H1 (cell line): ENCODE data around the gene TAC4. TPM values are rescaled to one million over a fixed set of nuclear protein-coding genes. Genes with fewer than 3 reads are reported as not detected.

ENCODE experiments used
- ATF2 ChIP-seq: IDR thresholded peaks from 2 replicates; pipeline ENCODE4 v1.6.1; 2012; ENCODE audit warnings: low read length, inconsistent platforms
- HDAC2 ChIP-seq, 2 experiments: fragments of 300-600 bp in 1 of 2; sonication (generic) in 1 of 2; IDR thresholded peaks; 2 replicates each; pipeline ENCODE4 v1.6.1; 2011 to 2012; ENCODE audit warnings: low read depth in 2 of 2, low read length in 2 of 2, mild to moderate bottlenecking in 2 of 2, moderate library complexity in 2 of 2, borderline replicate concordance in 1 of 2, inconsistent platforms in 1 of 2
- SIN3A ChIP-seq, 2 experiments: IDR thresholded peaks in 1 of 2; conservative IDR thresholded peaks in 1 of 2; 2 replicates each; pipeline ENCODE4 v1.6.1; 2011 to 2012; ENCODE audit warnings: low read length in 2 of 2, improper control_type of control experiment in 1 of 2, low read depth in 1 of 2, mild to moderate bottlenecking in 1 of 2
- polyA plus RNA-seq, 7 experiments: library from polyadenylated mRNA; depleted of rRNA in 3 of 7; stranded (reverse) in 5 of 7; unstranded in 2 of 7; fragments of >200 nt in 5 of 7; fragments of 200-250 nt in 2 of 7; gene quantifications; 1 replicate in 5 of 7; 2 replicates in 1 of 7; 4 replicates in 1 of 7; pipeline versions ENCODE4 v1.2.1 to v1.2.3, GENCODE V29; 2011 to 2013; ENCODE audit warnings: missing spikeins in 2 of 7, mixed read lengths in 2 of 7
- total RNA-seq: library from RNA; stranded (reverse); fragmentation: NEBNext Ultra II Directional; extraction: Animal tissue kit (Norgen Biotek cat#: 25700); gene quantifications from 2 replicates; pipeline ENCODE4 v1.2.1, GENCODE V29; 2021

Gene TAC4
- total and polyA plus RNA-seq, 2 of the 8 experiments (the other 6 are each of a cell fraction or from before 2014, with no cell fraction given) = 0.15 TPM; not detected in 1

GRCh38 chr17:49798738-49799137 lies 49.1 kb downstream of the TAC4 start (continued):
- TF ChIP-seq SIN3A (conservative IDR thresholded peaks at IDR 0.05 in 1 of 2, IDR thresholded peaks at IDR 0.05 in 1 of 2; ENCODE audit: low read depth in 1 of 2, low read length in 2 of 2) = no peak
- TF ChIP-seq HDAC2 (IDR thresholded peaks at IDR 0.05; ENCODE audit: borderline replicate concordance in 1 of 2, low read depth in 2 of 2, low read length in 2 of 2) = no peak
- no peak for TF ChIP-seq ATF2
